NCI-H69 (cell line): ENCODE data around the gene GRIK4.

ENCODE experiments used
- DNase-seq: peaks from one replicate; lab custom pipeline; 2025; lab: John Stamatoyannopoulos, UW

GRIK4 gene

GRCh38 chr11:120952461-120953434 lies 441.2 kb downstream of the GRIK4 start:
- DNase-seq = peak; percentile 94

- no peak for DNase-seq
Measured at GRCh38 chr11:120954381-120954780, 442.8 kb downstream of the GRIK4 start.

- DNase-seq = no peak
Measured at GRCh38 chr11:120956710-120957495, 445.4 kb downstream of the GRIK4 start.

GRCh38 chr11:120958185-120958584 lies 446.6 kb downstream of the GRIK4 start:
- DNase-seq = no peak

- DNase-seq = peak; percentile 57
Measured at GRCh38 chr11:120959189-120959588, 447.6 kb downstream of the GRIK4 start.

- DNase-seq = no peak
Measured at GRCh38 chr11:120964857-120965256, 453.3 kb downstream of the GRIK4 start.

- no peak for DNase-seq
Measured at GRCh38 chr11:120966840-120967239, 455.3 kb downstream of the GRIK4 start.

GRCh38 chr11:120969993-120970392 lies 458.4 kb downstream of the GRIK4 start:
- no peak for DNase-seq

- no peak for DNase-seq
Measured at GRCh38 chr11:120971825-120972224, 460.3 kb downstream of the GRIK4 start.

GRCh38 chr11:120972621-120973020 lies 461.1 kb downstream of the GRIK4 start:
- DNase-seq = no peak

GRCh38 chr11:120973501-120973900 lies 462.0 kb downstream of the GRIK4 start:
- no peak for DNase-seq

GRCh38 chr11:120974466-120974865 lies 462.9 kb downstream of the GRIK4 start:
- DNase-seq = no peak

- DNase-seq = no peak
Measured at GRCh38 chr11:120974965-120975364, 463.4 kb downstream of the GRIK4 start.

- DNase-seq = no peak
Measured at GRCh38 chr11:120977266-120978137, 466.0 kb downstream of the GRIK4 start.

- DNase-seq = no peak
Measured at GRCh38 chr11:120978701-120979100, 467.2 kb downstream of the GRIK4 start.

- peak; percentile 90 for DNase-seq
Measured at GRCh38 chr11:120985718-120986569, 474.4 kb downstream of the GRIK4 start.

GRCh38 chr11:120988603-120989002 lies 477.1 kb downstream of the GRIK4 start:
- no peak for DNase-seq

- DNase-seq = no peak
Measured at GRCh38 chr11:120991830-120992686, 480.5 kb downstream of the GRIK4 start.

- DNase-seq = no peak
Measured at GRCh38 chr11:120994091-120994859, 482.7 kb downstream of the GRIK4 start.
